IMR-90 (cell line): Measurements from ENCODE around the gene ITGB5. TPM values are rescaled to one million over a fixed set of nuclear protein-coding genes. Genes with fewer than 3 reads are reported as not detected.

ENCODE experiments used
- ATAC-seq: fragments of 200-7000 bp; cut with Tn5 transposase; 2 replicates; pipeline ENCODE4 v1.9.1; 2020; ENCODE audit warnings: low read depth, mild to moderate bottlenecking, moderate library complexity
- BruUV-seq: library from RNA; stranded (reverse); fragments of 400-500 nt; replicated peaks from 2 replicates; lab custom pipeline; 2021; lab: Mats Ljungman, UMichigan
- CTCF ChIA-PET: fragments of 300-600 bp; formaldehyde crosslinking; extraction: SDS; loops from one replicate; lab custom pipeline; 2021; ENCODE audit warnings: antibody characterized with exemption; lab: Yijun Ruan, JAX
- POLR2A ChIA-PET: fragments of 300-600 bp; sonication (Branson Sonifier 250); formaldehyde crosslinking; loops from one replicate; lab custom pipeline; 2022; ENCODE audit warnings: antibody characterized with exemption; ENCODE audit not compliant: unreplicated experiment; lab: Charles Lee
- DNase-seq: peaks from one replicate; pipeline ENCODE4 v3.0.0; 2013
- H2AFZ ChIP-seq: replicated peaks from 2 replicates; pipeline ENCODE3; 2013; ENCODE audit warnings: low read length, mild to moderate bottlenecking; ENCODE audit not compliant: poor library complexity
- H2AK5ac ChIP-seq: 2 replicates; pipeline ENCODE4 v1.6.1; 2013; ENCODE audit warnings: low read depth, low read length, inconsistent platforms
- H2AK9ac ChIP-seq: replicated peaks from 2 replicates; pipeline ENCODE3; 2013; ENCODE audit warnings: mild to moderate bottlenecking, low read depth, low read length, moderate library complexity; ENCODE audit not compliant: poor library complexity
- H2BK120ac ChIP-seq: 2 replicates; pipeline ENCODE4 v1.6.1; 2013; ENCODE audit warnings: low read depth, low read length, inconsistent platforms
- H2BK15ac ChIP-seq: 3 replicates; pipeline ENCODE4 v1.6.1; 2013; ENCODE audit warnings: low read depth, low read length, inconsistent platforms
- H2BK20ac ChIP-seq: 2 replicates; pipeline ENCODE4 v1.6.1; 2013; ENCODE audit warnings: low read depth, mild to moderate bottlenecking, inconsistent platforms, low read length, moderate library complexity
- H2BK5ac ChIP-seq: 2 replicates; pipeline ENCODE4 v1.6.1; 2013; ENCODE audit warnings: mild to moderate bottlenecking, low read depth, low read length, inconsistent platforms; ENCODE audit not compliant: poor library complexity, severe bottlenecking
- H3K14ac ChIP-seq: replicated peaks from 2 replicates; pipeline ENCODE4 v1.6.1; 2013; ENCODE audit warnings: low read depth, low read length, inconsistent platforms
- H3K18ac ChIP-seq: 2 replicates; pipeline ENCODE4 v1.6.1; 2013; ENCODE audit warnings: low read depth, low read length, control low read depth
- H3K23ac ChIP-seq: 2 replicates; pipeline ENCODE4 v1.6.1; 2013; ENCODE audit warnings: low read depth, low read length, inconsistent platforms
- H3K27ac ChIP-seq: 2 replicates; pipeline ENCODE4 v1.5.1; 2013; ENCODE audit warnings: mild to moderate bottlenecking, control low read depth, low read length; ENCODE audit not compliant: insufficient read depth
- H3K27me3 ChIP-seq: 2 replicates; pipeline ENCODE4 v1.6.1; 2013; ENCODE audit warnings: low read length; ENCODE audit not compliant: control insufficient read depth, insufficient read depth
- H3K36me3 ChIP-seq: 2 replicates; pipeline ENCODE4 v1.6.1; 2013; ENCODE audit warnings: low read length, mixed read lengths; ENCODE audit not compliant: control insufficient read depth, insufficient read depth
- H3K4ac ChIP-seq: 2 replicates; pipeline ENCODE4 v1.6.1; 2013; ENCODE audit warnings: low read depth, low read length, inconsistent platforms
- H3K4me1 ChIP-seq: 2 replicates; pipeline ENCODE4 v1.6.1; 2013; ENCODE audit warnings: low read length, mixed read lengths; ENCODE audit not compliant: control insufficient read depth, insufficient read depth
- H3K4me2 ChIP-seq: 2 replicates; pipeline ENCODE4 v1.6.1; 2013; ENCODE audit warnings: low read depth, mild to moderate bottlenecking, control low read depth, low read length, moderate library complexity
- H3K4me3 ChIP-seq: 2 replicates; pipeline ENCODE4 v1.5.1; 2013; ENCODE audit warnings: low read depth, mild to moderate bottlenecking, control low read depth, low read length, moderate library complexity; ENCODE audit not compliant: insufficient read depth
- H3K56ac ChIP-seq: 2 replicates; pipeline ENCODE4 v1.6.1; 2013; ENCODE audit warnings: low read length, inconsistent platforms; ENCODE audit not compliant: insufficient read depth; ENCODE audit errors: extremely low read depth
- H3K79me1 ChIP-seq, 2 experiments: 2 replicates each; pipeline ENCODE4 v1.6.1; 2013; ENCODE audit warnings: low read length in 2 of 2, inconsistent platforms in 1 of 2, low read depth in 1 of 2
- H3K9ac ChIP-seq: 2 replicates; pipeline ENCODE4 v1.6.1; 2013; ENCODE audit warnings: low read depth, low read length, control low read depth
- H3K9me1 ChIP-seq: 2 replicates; pipeline ENCODE4 v1.6.1; 2013; ENCODE audit warnings: low read length, inconsistent platforms; ENCODE audit not compliant: insufficient read depth
- H3K9me3 ChIP-seq: 2 replicates; pipeline ENCODE4 v1.6.1; 2013; ENCODE audit warnings: low read length; ENCODE audit not compliant: control insufficient read depth, insufficient read depth
- H4K20me1 ChIP-seq: 2 replicates; pipeline ENCODE4 v1.6.1; 2013; ENCODE audit warnings: low read length, inconsistent platforms; ENCODE audit not compliant: insufficient read depth
- H4K5ac ChIP-seq: 2 replicates; pipeline ENCODE4 v1.6.1; 2013; ENCODE audit warnings: mild to moderate bottlenecking, low read depth, low read length, control low read depth
- H4K8ac ChIP-seq, 2 experiments: 2 replicates each; pipeline ENCODE4 v1.6.1; 2013; ENCODE audit warnings: low read depth in 2 of 2, low read length in 2 of 2, control low read depth in 1 of 2, inconsistent platforms in 1 of 2
- H4K91ac ChIP-seq: 2 replicates; pipeline ENCODE4 v1.6.1; 2013; ENCODE audit warnings: low read depth, low read length, inconsistent platforms; ENCODE audit not compliant: insufficient read depth
- CHD1 ChIP-seq: IDR thresholded peaks from 2 replicates; pipeline ENCODE4 v1.6.1; 2012; ENCODE audit warnings: low read depth, low read length, improper control_type of control experiment
- CTCF ChIP-seq: conservative IDR thresholded peaks from 2 replicates; pipeline ENCODE4 v1.5.1; 2012; ENCODE audit warnings: mild to moderate bottlenecking, low read depth, low read length, improper control_type of control experiment
- ELK1 ChIP-seq: fragments of 150-350 bp; IDR thresholded peaks from 2 replicates; pipeline ENCODE4 v1.6.1; 2016; ENCODE audit warnings: low read depth, mild to moderate bottlenecking, low read length, moderate library complexity, borderline replicate concordance
- FOS ChIP-seq: fragments of 150-350 bp; IDR thresholded peaks from 2 replicates; pipeline ENCODE4 v1.6.1; 2016; ENCODE audit warnings: low read depth, low read length
- MXI1 ChIP-seq: IDR thresholded peaks from 2 replicates; pipeline ENCODE4 v1.6.1; 2012; ENCODE audit warnings: low read depth, mild to moderate bottlenecking, low read length, moderate library complexity, borderline replicate concordance
- NFE2L2 ChIP-seq: fragments of 150-350 bp; IDR thresholded peaks from 2 replicates; pipeline ENCODE4 v1.6.1; 2016; ENCODE audit warnings: low read depth, mild to moderate bottlenecking, low read length
- POLR2A ChIP-seq: IDR thresholded peaks from 2 replicates; pipeline ENCODE4 v1.6.1; 2012; ENCODE audit warnings: mild to moderate bottlenecking, low read depth, low read length
- RAD21 ChIP-seq: IDR thresholded peaks from 2 replicates; pipeline ENCODE4 v1.6.1; 2012; ENCODE audit warnings: low read length, improper control_type of control experiment
- RFX5 ChIP-seq: IDR thresholded peaks from 2 replicates; pipeline ENCODE4 v1.8.0; 2012; ENCODE audit warnings: low read depth, mild to moderate bottlenecking, low read length, moderate library complexity
- WGBS, 2 experiments: methylation state at CpG; one replicate each; pipeline versions ENCODE4 v1.1.5 to v1.1.7; 2013; ENCODE audit warnings: missing lambda C conversion rate in 2 of 2; ENCODE audit not compliant: insufficient read length in 1 of 2; ENCODE audit errors: extremely low coverage in 2 of 2; 5-methylcytosine and 5-hydroxymethylcytosine counted together
- dilution Hi-C: fragments of 300-500 bp; cut with HindIII; formaldehyde crosslinking; loops from one replicate; pipeline ENCODE4 v1.14.3; 2018; ENCODE audit warnings: low sequenced_read_pairs; ENCODE audit not compliant: unreplicated experiment
- in situ Hi-C: fragments of 300-500 bp; cut with MboI; formaldehyde crosslinking; loops from 3 replicates; pipeline ENCODE4 v1.14.3; 2019; ENCODE audit warnings: low sequenced_read_pairs, inconsistent platforms, mixed read lengths
- intact Hi-C: fragments of 100-400 bp; cut with micrococcal nuclease; formaldehyde crosslinking; loops from 2 replicates; pipeline ENCODE4 v1.10.0; 2022
- polyA plus RNA-seq, 3 experiments: library from polyadenylated mRNA; depleted of rRNA; stranded (reverse); fragments of >200 nt; gene quantifications; 2 replicates each; pipeline ENCODE4 v1.2.3, GENCODE V29; 2012; ENCODE audit warnings: low replicate concordance in 1 of 3
- total RNA-seq: library from RNA; depleted of rRNA; stranded (reverse); fragments of >200 nt; gene quantifications from 2 replicates; pipeline ENCODE4 v1.2.3, GENCODE V29; 2012

Gene ITGB5
- total and polyA plus RNA-seq, 2 of the 4 experiments (the other 2 are of a cell fraction): 85.0 to 101 TPM

GRCh38 chr3:124841517-124841916 lies 45.6 kb downstream of the ITGB5 start:
- H3K4me1 ChIP-seq: peaks cover 25% of the 10 kb centered on the region
- DNase-seq: no peak
- H2BK20ac ChIP-seq: no peak overlapping the region
- no TSS peak for BruUV-seq
- H4K91ac ChIP-seq: no peak overlapping the region
- no CpG with 5 or more reads among the region's 2 CpGs for WGBS, 2 experiments
- H3K9me3 ChIP-seq: no peaks in the 10 kb centered on the region
- H2AK5ac ChIP-seq: peak overlapping the region; percentile 37; the same call in 1 of the 2 replicates
- H2BK15ac ChIP-seq: no peak overlapping the region
- TF ChIP-seq CTCF (no peak), FOS (no peak), NFE2L2 (no peak), ELK1 (no peak), CHD1 (no peak), POLR2A (no peak), RFX5 (no peak), MXI1 (no peak), RAD21 (no peak)
- no peaks in the 10 kb centered on the region for H4K20me1 ChIP-seq
- H3K4ac ChIP-seq: no peak overlapping the region
- in situ Hi-C loops (no loop called here), intact Hi-C loops (no loop called here), dilution Hi-C loops (no loop called here)
- ChIA-PET CTCF (no interaction called here), POLR2A (no interaction called here)
- H3K4me3 ChIP-seq: no peak overlapping the region
- no peak overlapping the region for H3K23ac ChIP-seq
- peaks cover 19 to 61% of the 10 kb centered on the region in 2 experiments; a peak in 3 of 4 replicates for H3K79me1 ChIP-seq
- peaks cover 14% of the 10 kb centered on the region for H3K36me3 ChIP-seq
- no peak overlapping the region for H2AFZ ChIP-seq
- H2BK120ac ChIP-seq: no peak overlapping the region
- no peak overlapping the region for H2AK9ac ChIP-seq
- H3K9ac ChIP-seq: no peak overlapping the region
- peaks cover 23% of the 10 kb centered on the region; the same call in 1 of the 2 replicates for H3K9me1 ChIP-seq
- no peak for ATAC-seq
- H2BK5ac ChIP-seq: no peak overlapping the region
- H4K5ac ChIP-seq: no peak overlapping the region
- no peak overlapping the region for H4K8ac ChIP-seq
- no peak overlapping the region for H3K18ac ChIP-seq
- H3K56ac ChIP-seq: no peak overlapping the region
- no peak overlapping the region for H3K14ac ChIP-seq
- H3K27me3 ChIP-seq: no peaks in the 10 kb centered on the region
- no peak overlapping the region for H3K4me2 ChIP-seq
- H3K27ac ChIP-seq: no peak overlapping the region
